Eye (tissue), 1 donor: ENCODE measurements around the gene CCDC148.
"Not testable (repeated sequence)": the region's sequence is repeated elsewhere in the genome, so short reads cannot be mapped to it uniquely, and the experiment has no call there.

Experiments used
- DNase-seq: peaks from one replicate; pipeline ENCODE4 v3.0.0-alpha.2; 2015

CCDC148 gene

DNA sequence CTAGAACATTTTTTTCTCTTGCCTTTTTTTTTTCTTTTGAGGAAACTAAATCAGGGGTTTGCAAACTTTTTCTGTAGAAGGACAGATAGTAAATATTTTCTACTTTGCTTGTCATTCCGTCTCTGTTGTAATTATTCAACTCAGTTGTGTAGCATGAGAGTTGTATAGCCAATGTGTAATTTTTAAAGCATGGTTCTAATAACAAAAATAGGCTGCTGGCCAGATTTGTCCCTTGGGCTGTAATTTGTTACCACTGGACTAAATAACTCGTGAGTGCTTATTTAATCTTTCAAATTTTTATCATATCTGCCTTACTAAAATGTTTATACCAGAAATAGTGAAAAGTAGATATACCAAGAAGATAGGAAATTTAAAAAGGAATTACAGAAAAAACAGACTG, 43.0 kb downstream of the CCDC148 start:
- DNase-seq = no peak

DNA sequence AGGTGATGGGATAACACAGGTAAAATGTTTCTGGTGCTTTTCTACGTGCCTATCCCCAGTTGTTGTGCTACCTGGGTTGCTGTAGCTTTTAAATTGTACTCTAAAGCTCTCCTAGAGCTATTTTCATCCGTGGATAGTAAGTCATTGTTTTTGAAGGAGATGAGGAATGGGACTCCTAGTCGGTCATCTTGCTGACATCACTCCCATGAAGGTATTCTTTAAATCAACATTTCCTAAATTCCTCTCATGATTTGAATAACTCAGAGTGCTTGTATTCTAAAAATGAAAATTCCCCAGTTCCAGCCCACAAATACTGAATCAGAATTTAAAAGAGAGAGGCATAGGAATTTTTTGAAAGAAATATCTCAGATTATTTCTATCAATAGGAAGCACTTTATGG, 44.3 kb downstream of the CCDC148 start:
- no peak for DNase-seq

GRCh38 chr2:158411748-158412147, 44.8 kb downstream of the CCDC148 start:
- DNase-seq = no peak

- DNase-seq = no peak
Observed at GRCh38 chr2:158410132-158410531, 46.4 kb downstream of the CCDC148 start.

DNA sequence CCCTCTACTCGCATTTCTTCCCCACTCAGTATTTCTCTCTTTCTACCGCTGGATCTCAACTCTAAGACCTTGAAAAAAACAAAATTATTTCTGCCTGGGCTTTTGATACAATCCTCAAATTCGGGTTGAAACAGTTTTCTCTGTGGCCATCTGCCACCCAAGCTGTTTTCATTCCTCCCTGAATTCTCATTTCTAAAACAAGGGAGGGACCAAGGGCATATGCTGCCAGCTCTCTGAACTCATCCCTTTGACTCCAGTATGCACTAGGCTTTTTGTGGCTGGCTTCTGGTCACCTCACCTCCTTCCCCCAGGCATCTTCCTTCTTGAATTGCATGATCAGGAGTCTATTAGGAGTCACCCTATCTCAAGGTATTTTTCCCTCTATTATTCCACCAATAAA, 49.5 kb downstream of the CCDC148 start:
- no peak for DNase-seq

DNA sequence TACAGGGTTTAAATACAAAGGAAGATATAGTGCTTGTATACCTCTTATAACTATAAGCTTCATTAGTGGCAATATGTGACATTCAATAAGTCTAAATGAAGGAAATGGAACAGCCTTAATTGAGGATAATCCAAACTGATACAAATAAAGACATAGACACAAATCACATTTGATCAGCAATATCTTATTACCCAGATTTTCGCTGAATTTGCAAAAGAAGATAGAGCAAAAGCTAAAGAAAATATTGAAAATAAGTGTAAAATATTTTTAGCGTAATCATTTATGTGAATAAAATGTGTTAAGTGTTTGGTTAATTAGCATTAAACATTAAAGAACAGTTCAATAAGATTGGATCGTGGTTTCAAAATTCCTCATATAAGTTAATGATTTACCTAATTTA, 51.2 kb downstream of the CCDC148 start:
- DNase-seq = no peak

DNA sequence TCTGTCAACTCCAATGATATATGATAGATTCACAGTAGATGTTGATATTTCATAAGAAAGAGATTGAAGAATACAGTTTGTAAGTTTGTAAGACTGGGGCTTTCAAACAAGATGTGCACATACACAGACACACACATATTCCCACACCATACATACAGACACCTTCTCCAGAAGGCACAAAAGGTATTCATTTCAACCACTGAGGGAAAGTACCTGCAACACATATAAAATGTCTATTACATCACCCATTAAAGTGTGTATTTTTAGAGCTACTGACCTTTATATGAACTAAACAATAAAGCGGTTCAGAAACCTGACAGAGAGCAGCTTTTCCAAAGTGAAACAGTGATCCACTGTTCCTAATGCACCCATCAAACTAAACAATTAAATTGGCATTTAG, 53.3 kb downstream of the CCDC148 start:
- DNase-seq = no peak

- DNase-seq = no peak
Observed at GRCh38 chr2:158402665-158403064, 53.9 kb downstream of the CCDC148 start.

DNA sequence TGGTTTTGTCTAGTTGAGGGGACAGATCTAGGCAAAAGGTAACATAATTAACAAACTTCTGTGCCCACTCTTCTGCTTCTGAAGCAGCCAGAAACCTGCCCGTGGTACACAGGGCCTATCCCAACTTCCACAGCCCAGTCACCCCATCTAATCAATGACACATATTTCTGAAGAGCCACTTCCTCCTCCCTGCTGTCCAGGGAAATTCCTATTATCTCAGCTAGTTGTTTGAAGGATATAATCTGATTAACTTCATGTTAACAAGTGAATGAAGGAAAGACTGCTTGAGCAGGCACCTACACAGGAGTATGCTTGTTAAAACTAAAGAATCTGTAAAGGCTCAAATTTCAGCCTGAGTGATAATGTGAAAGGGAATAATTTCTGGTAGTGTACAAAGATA, 61.4 kb downstream of the CCDC148 start:
- DNase-seq = no peak

DNA sequence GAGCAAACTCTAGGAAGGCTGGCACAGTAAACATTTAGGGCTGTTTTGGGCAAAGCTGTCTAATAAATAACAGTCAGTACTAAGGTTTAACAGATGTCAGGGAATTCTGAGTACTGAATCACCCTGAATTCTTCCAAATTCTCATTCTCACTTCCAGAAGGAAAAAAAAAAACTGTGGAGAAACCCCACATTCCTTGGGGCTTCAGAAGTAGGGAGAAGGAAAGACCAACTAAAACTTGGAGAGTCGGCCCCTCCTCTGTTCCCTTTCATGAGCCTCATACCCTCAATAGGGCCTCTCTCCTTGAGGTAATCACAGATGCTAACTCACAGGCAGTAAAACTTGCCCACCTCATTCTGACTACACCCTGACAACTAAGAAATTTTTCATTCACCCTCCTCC, 62.1 kb downstream of the CCDC148 start:
- DNase-seq = no peak

- no peak for DNase-seq
Observed at GRCh38 chr2:158393886-158394285, 62.7 kb downstream of the CCDC148 start.

DNA sequence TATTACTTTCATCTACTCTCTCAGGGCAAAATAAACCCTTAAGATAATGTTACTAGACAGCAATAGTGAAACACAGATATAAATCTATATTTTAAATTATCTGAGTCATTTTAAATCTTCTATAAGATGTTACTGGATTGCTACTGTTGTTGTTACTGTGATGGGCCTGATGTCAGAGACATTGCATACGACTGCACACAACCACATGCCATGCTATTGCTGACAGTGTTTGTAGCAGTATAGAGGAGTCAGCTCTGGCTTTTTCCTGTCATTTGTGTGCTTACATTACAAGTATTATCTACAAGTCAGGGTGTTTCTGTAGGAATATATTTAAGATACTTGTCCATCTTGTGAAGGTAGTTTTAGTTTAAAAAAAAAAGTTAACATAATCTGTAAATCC, 63.9 kb downstream of the CCDC148 start:
- no peak for DNase-seq

GRCh38 chr2:158391876-158392275, 64.7 kb downstream of the CCDC148 start:
- no peak for DNase-seq

GRCh38 chr2:158391361-158391760, 65.2 kb downstream of the CCDC148 start:
- DNase-seq = no peak

- DNase-seq = no peak
Observed at GRCh38 chr2:158388159-158388558, 68.4 kb downstream of the CCDC148 start.

DNA sequence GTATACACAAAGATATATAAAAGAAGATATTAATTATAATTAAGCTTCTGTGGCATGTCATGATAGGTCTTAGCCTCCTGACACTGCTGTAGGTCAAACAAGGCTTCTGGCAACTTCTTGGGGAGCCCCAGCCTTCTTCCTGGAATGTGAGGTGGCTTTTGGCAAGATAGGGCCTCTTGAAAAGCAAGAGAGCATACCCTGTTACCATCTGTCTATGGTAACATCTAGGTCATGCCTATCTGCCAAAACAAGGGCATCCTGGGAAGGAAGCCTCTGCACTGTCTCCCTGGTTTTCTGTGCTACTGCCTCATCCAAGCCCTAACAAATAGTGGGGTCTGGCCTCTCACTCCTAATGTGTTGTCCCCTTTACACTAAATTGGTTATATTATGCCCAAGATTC, 70.9 kb downstream of the CCDC148 start:
- DNase-seq = no peak

DNA sequence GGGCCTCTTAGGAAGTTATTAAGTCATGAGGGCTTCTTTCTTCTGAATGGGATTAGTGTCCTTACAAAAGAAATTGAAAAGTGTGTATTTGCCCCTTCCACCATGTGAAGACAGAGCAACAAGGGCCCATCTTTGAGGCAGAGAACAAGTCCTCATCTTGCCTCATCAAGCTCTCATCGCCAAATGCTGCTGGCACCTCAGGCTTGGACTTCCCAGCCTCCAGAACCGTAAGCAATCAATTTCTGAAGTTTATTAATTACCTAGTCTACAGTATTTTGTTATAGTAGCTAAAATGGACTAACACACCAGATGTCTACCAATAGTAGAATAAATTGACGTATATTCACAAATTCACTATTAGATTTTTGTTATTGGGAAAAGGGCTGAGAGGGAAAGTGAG, 74.6 kb downstream of the CCDC148 start:
- DNase-seq = no peak

DNA sequence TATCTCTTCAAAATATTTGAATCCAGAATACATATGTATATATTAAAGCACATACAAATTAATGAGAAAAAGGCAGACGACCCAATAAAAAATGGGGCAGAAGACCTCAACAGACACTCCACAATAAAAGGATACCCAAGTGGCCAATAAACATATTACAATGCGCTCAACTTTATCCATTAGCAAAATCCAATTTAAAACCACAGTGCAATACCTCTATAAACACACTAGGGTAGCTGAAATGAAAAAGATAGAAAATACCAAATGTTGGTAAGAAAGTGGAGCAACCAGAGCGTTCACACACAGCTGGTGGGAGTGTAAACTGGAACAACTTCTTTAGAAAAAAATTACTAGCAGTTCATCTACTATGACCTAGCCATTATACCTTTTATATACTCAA, 75.3 kb downstream of the CCDC148 start:
- DNase-seq = no peak

DNA sequence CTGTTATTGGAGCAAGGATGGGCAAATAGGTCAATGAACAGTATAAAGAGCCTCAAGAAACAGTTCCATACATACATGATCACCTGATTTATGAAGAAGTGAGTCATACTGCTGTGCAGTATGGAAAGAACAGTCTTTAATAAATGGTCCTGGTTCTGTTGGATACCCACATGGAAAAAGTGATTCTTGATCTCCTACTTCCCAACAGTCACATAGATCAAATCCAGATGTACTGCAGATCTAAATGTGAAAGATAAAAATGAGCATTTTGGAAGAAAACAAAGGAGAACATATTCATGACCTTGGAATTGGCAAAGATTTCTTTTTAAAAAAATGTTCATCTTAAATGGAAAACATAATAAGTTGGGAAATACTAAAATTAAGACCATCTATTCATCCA, 75.8 kb downstream of the CCDC148 start:
- no peak for DNase-seq

GRCh38 chr2:158378926-158379325, 77.6 kb downstream of the CCDC148 start:
- DNase-seq = no peak

- no peak for DNase-seq
Observed at GRCh38 chr2:158366342-158366741, 90.2 kb downstream of the CCDC148 start.

- DNase-seq = no peak
Observed at GRCh38 chr2:158359846-158360245, 96.7 kb downstream of the CCDC148 start.

DNA sequence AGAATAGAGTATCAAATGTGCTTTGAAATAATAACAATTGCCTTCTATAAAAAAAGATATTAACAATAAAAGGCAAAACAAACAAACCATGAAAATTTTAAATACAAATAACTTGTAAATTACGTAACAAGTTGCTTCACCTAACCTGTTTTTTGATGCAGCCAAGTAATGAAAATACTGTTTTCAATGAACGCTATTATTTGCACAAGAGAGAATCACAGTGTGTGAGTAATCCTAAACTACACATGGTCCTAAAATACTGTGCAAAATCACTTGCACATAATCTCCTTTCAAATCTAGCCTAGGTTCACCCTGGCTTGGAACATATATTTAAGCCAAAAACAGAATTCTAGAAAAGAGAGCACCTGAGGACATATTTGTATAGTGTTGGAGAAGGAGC, 98.9 kb downstream of the CCDC148 start:
- no peak for DNase-seq

- DNase-seq = no peak
Observed at GRCh38 chr2:158357122-158357521, 99.4 kb downstream of the CCDC148 start.

DNA sequence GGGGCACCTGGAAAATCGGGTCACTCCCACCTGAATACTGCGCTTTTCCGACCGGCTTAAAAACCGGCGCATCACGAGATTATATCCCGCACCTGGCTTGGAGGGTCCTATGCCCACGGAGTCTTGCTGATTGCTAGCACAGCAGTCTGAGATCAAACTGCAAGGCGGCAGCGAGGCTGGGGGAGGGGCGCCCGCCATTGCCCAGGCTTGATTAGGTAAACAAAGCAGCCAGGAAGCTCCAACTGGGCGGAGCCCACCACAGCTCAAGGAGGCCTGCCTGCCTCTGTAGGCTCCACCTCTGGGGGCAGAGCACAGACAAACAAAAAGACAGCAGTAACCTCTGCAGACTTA, 105.1 kb downstream of the CCDC148 start:
- DNase-seq = not testable (repeated sequence)

- not testable (repeated sequence) for DNase-seq
Observed at GRCh38 chr2:158350751-158351465, 105.6 kb downstream of the CCDC148 start.
